Prostate gland (tissue), 2 donors: Measurements from ENCODE around the gene PODXL2.

Experiments used
- CTCF ChIP-seq, 4 experiments: fragments of 200-600 bp in 2 of 4; fragments of 450-650 bp in 2 of 4; sonication (generic) in 2 of 4; IDR thresholded peaks; 1 replicate in 3 of 4; 2 replicates in 1 of 4; pipeline ENCODE4 v1.5.1; 2016 to 2019; ENCODE audit warnings: antibody characterized with exemption in 4 of 4, mild to moderate bottlenecking in 2 of 4, moderate library complexity in 2 of 4
- POLR2A ChIP-seq: fragments of 450-650 bp; IDR thresholded peaks from one replicate; pipeline ENCODE4 v1.6.1; 2016; ENCODE audit warnings: antibody characterized with exemption, mild to moderate bottlenecking

DNA sequence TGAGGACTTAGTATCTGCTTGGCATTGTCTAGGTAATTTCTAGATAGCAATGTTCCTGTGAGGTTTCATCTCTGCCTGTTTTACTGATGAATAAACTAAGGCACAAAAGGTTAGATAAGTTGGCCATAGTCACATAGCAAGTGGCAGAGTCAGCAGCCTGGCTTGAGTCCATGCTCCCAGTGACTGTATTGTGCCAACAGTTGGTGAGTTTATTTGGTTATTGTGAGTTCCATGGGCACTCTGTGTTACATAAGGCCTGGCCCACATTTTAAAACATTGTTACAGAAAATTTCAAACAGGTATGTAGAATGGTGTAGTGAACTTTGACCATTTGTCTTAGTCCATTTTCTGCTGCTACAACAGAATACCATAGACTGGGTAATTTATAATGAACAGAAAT lies 15.6 kb upstream of the PODXL2 start:
- TF ChIP-seq POLR2A (no peak), CTCF (IDR thresholded peaks at IDR 0.05) (no peak)
